Body of pancreas (tissue), 4 donors: ENCODE data around the gene MAPK13. TPM values are rescaled to one million over a fixed set of nuclear protein-coding genes. Genes with fewer than 3 reads are reported as not detected.

ENCODE experiments used
- ATAC-seq: fragments of 150-250 bp; one replicate; pipeline ENCODE4 v1.9.1; 2016
- DNase-seq, 4 donors: peaks; one replicate each; pipeline ENCODE4 v3.0.0-alpha.2; 2019
- H3K27ac ChIP-seq, 4 donors: fragments of 200-600 bp; sonication (generic); 1 replicate in 3 of 4; 2 replicates in 1 of 4; pipeline versions ENCODE4 v1.5.1 to v1.6.1; 2016 to 2019; ENCODE audit warnings: mild to moderate bottlenecking in 1 of 4, mixed read lengths in 1 of 4, moderate library complexity in 1 of 4
- H3K27me3 ChIP-seq, 2 donors: fragments of 200-600 bp; sonication (generic); one replicate each; pipeline ENCODE4 v1.6.0; 2016; ENCODE audit warnings: mild to moderate bottlenecking in 1 of 2
- H3K36me3 ChIP-seq, 2 donors: fragments of 200-600 bp; sonication (generic); replicated peaks in 1 of 2; 2 replicates each; pipeline ENCODE4 v1.5.1; 2016; ENCODE audit warnings: low read depth in 2 of 2; ENCODE audit not compliant: insufficient read depth in 1 of 2
- H3K4me1 ChIP-seq: fragments of 200-600 bp; sonication (generic); one replicate; pipeline ENCODE4 v1.6.0; 2016
- H3K4me3 ChIP-seq, 2 donors: fragments of 200-600 bp; sonication (generic); 1 replicate in 1 of 2; 2 replicates in 1 of 2; pipeline ENCODE4 v1.5.1; 2016 to 2019
- H3K9me3 ChIP-seq, 3 donors: fragments of 200-600 bp; sonication (generic); 1 replicate in 2 of 3; 2 replicates in 1 of 3; pipeline ENCODE4 v1.5.1; 2016
- CTCF ChIP-seq, 7 experiments: fragments of 450-650 bp in 4 of 7; fragments of 200-600 bp in 3 of 7; sonication (generic) in 3 of 7; IDR thresholded peaks; one replicate each; pipeline ENCODE4 v1.5.1; 2016 to 2019; ENCODE audit warnings: antibody characterized with exemption in 7 of 7
- POLR2A ChIP-seq, 3 donors: fragments of 450-650 bp; IDR thresholded peaks; one replicate each; pipeline ENCODE4 v1.6.1; 2016; ENCODE audit warnings: antibody characterized with exemption in 3 of 3, mild to moderate bottlenecking in 2 of 3
- WGBS, 2 donors: methylation state at CpG; one replicate each; pipeline ENCODE4 v1.1.5; 2017; 5-methylcytosine and 5-hydroxymethylcytosine counted together
- intact Hi-C: fragments of 100-400 bp; cut with DNase I; formaldehyde crosslinking; loops from one replicate; pipeline ENCODE4 v1.15.1; 2023
- total RNA-seq, 2 donors: library from RNA; depleted of rRNA; stranded (reverse); fragments of >200 nt; gene quantifications; one replicate each; pipeline ENCODE4 v1.1.0, GENCODE V29; 2016

Gene MAPK13
- total RNA-seq, 2 donors from 2014 or later = 32.2 to 37.9 TPM

GRCh38 chr6:36104836-36105235 is 25.5 kb upstream of the MAPK13 start:
- Histone ChIP-seq H3K27me3 (no peaks in the 10 kb centered on the region), H3K4me3 (no peak overlapping the region), H3K27ac (no peak overlapping the region), H3K9me3 (no peaks in the 10 kb centered on the region), H3K4me1 (no peaks in the 10 kb centered on the region), H3K36me3 (peaks cover 0 to 26% of the 10 kb centered on the region in 2 donors)
- WGBS, 2 donors = 24 to 28% methylated on average over 2 of the region's 2 CpGs
- ATAC-seq (no peak), DNase-seq (no peak)
- intact Hi-C loops = no loop called here
- TF ChIP-seq POLR2A (IDR thresholded peaks at IDR 0.05) (no peak), CTCF (IDR thresholded peaks at IDR 0.05) (no peak)

- Histone ChIP-seq H3K27ac (no peak overlapping the region), H3K36me3 (peaks cover 5 to 16% of the 10 kb centered on the region in 2 donors), H3K4me3 (no peak overlapping the region), H3K9me3 (no peaks in the 10 kb centered on the region), H3K4me1 (no peaks in the 10 kb centered on the region), H3K27me3 (no peaks in the 10 kb centered on the region)
- ATAC-seq (no peak), DNase-seq (no peak)
- WGBS, 2 donors = 80 to 89% methylated on average over 7 of the region's 7 CpGs
- no peak for TF ChIP-seq CTCF (IDR thresholded peaks at IDR 0.05)
- no peak for TF ChIP-seq POLR2A (IDR thresholded peaks at IDR 0.05)
- intact Hi-C loops = no loop called here
Observed at GRCh38 chr6:36109092-36109491, 21.2 kb upstream of the MAPK13 start.

DNA sequence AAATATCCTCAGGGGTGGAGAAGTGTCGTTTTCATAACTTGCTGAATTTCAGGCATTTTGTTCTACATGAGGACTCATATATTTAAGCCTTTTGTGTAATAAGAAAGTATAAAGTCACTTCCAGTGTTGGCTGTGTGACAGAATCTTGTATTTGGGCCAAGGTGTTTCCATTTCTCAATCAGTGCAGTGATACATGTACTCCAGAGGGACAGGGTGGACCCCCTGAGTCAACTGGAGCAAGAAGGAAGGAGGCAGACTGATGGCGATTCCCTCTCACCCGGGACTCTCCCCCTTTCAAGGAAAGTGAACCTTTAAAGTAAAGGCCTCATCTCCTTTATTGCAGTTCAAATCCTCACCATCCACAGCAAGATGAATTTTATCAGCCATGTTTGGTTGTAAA is 20.3 kb upstream of the MAPK13 start:
- Histone ChIP-seq H3K4me1 (no peaks in the 10 kb centered on the region), H3K27ac (no peak overlapping the region), H3K27me3 (no peaks in the 10 kb centered on the region), H3K4me3 (no peak overlapping the region), H3K36me3 (peaks cover 5 to 15% of the 10 kb centered on the region in 2 donors), H3K9me3 (no peaks in the 10 kb centered on the region)
- intact Hi-C loops = no loop called here
- no peak for TF ChIP-seq CTCF (IDR thresholded peaks at IDR 0.05)
- ATAC-seq (no peak), DNase-seq (no peak)
- WGBS, 2 donors = 84 to 91% methylated on average over 3 of the region's 3 CpGs

GRCh38 chr6:36110863-36111262 is 19.4 kb upstream of the MAPK13 start:
- H3K27me3 ChIP-seq = no peaks in the 10 kb centered on the region
- ATAC-seq (no peak), DNase-seq (no peak)
- H3K36me3 ChIP-seq = peaks cover 5 to 13% of the 10 kb centered on the region in 2 donors
- TF ChIP-seq CTCF (IDR thresholded peaks at IDR 0.05) (no peak), POLR2A (IDR thresholded peaks at IDR 0.05) (no peak)
- no peaks in the 10 kb centered on the region for H3K4me1 ChIP-seq
- H3K27ac ChIP-seq = no peak overlapping the region
- no peak overlapping the region for H3K4me3 ChIP-seq
- 90 to 94% methylated on average over 4 of the region's 4 CpGs for WGBS, 2 donors
- H3K9me3 ChIP-seq = no peaks in the 10 kb centered on the region
- intact Hi-C loops = no loop called here

DNA sequence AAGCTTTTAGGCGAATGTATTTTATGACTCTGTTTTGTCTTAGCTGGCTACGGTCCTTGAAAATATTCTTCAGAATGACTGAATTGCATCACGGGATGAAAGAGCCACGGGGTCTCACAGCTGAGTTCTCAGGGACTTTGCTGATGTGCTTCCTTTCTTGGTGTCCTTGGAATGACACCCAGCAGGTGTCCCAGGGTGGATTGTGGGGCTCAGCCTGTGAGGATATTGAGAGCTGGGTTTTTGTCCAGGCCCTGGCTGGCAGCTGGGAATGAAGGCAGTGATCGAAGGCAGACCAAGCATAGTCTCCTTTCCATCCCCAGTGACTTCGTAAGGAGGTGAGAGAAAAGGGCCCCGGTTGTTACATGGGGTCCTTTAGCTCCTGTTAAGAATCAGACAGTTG is 18.8 kb upstream of the MAPK13 start:
- Histone ChIP-seq H3K4me3 (no peak overlapping the region), H3K4me1 (no peaks in the 10 kb centered on the region), H3K27ac (no peak overlapping the region), H3K36me3 (peaks cover 5 to 13% of the 10 kb centered on the region in 2 donors), H3K27me3 (no peaks in the 10 kb centered on the region), H3K9me3 (no peaks in the 10 kb centered on the region)
- DNase-seq = no peak
- WGBS, 2 donors = 95 to 96% methylated on average over 6 to 7 of the region's 7 CpGs
- intact Hi-C loops = no loop called here
- TF ChIP-seq POLR2A (IDR thresholded peaks at IDR 0.05) (no peak), CTCF (IDR thresholded peaks at IDR 0.05) (no peak)
- ATAC-seq = no peak
